ENCODE results near the gene MTMR6. TPM values are rescaled to one million over a fixed set of nuclear protein-coding genes. Genes with fewer than 3 reads are reported as not detected.

Gene MTMR6
- total RNA-seq: 21.5 and 27.0 TPM in 2 replicates

GRCh38 chr13:25286969-25287961 is at the start of gene MTMR6:
Gene MTMR6 (minus strand): TSS chr13:25287488. CDS start chr13:25287247, 241 bp downstream.

DNA sequence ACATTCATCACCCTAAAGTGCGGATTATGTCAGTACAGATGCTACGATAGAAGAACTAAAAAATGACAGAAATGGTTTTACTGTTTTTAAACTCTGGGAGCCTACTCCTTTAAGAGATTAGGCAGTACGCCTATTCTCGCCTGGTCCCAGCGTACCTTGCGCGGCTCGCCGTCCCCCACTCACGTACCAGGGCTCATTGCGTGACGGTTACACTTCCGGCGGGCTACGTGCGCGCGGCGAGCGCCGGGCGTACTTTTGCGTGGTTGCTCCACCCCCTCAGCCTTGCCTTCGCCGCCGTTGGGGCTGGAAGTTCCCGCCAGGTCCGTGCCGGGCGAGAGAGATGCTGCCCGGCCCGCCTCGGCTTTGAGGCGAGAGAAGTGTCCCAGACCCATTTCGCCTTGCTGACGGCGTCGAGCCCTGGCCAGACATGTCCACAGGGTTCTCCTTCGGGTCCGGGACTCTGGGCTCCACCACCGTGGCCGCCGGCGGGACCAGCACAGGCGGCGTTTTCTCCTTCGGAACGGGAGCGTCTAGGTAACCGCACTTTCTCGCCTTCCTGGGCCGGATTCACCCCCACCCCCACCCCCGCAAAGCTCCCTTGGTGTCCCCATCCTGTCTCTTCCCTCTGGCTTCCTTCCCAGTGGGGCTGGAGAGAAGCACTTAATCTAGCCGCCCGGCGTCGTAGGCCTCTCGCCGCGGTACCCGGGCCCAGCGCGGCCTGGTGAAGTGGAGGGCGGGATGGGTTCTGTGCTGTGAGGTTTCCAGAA is 14.2 kb upstream of the MTMR6 start, which contains the start of gene NUP58:
TSS of gene NUP58 (plus strand) at position 279 of the 767 bp plus-strand sequence. CDS start at position 428, 149 bp downstream.

Other genes with a start within 250 kb of the MTMR6 start
- gene PABPC3, start 191.4 kb downstream of the MTMR6 start, total RNA-seq: 0.10 and 0.13 TPM in 2 replicates
- gene AMER2, start 115.2 kb downstream of the MTMR6 start, total RNA-seq: not detected in 2 replicates
- 54.7 and 60.1 TPM in 2 replicates for gene NUP58, start 14.1 kb upstream of the MTMR6 start, total RNA-seq
- gene ATP8A2, start 84.5 kb upstream of the MTMR6 start, total RNA-seq: under 0.01 and 0.03 TPM in 2 replicates

Measured in smooth muscle cell of the pulmonary artery (primary cell).